Germinal center (tissue), 1 donor: ENCODE data around the gene CDH4.

Experiments
- DNase-seq: peaks from one replicate; pipeline ENCODE4 v3.0.0; 2012; ENCODE audit warnings: mixed read lengths, low spot score

The CDH4 gene

GRCh38 chr20:61284752-61285151, 32.7 kb downstream of the CDH4 start:
- DNase-seq = no peak

- no peak for DNase-seq
These were observed 33.1 kb downstream of the CDH4 start for GRCh38 chr20:61285152-61285645.

- DNase-seq = no peak
These were observed 33.6 kb downstream of the CDH4 start for GRCh38 chr20:61285691-61286090.

- no peak for DNase-seq
These were observed 35.7 kb downstream of the CDH4 start for GRCh38 chr20:61287583-61288275.

GRCh38 chr20:61288331-61288784, 36.3 kb downstream of the CDH4 start:
- no peak for DNase-seq

GRCh38 chr20:61289166-61289565, 37.1 kb downstream of the CDH4 start:
- no peak for DNase-seq

GRCh38 chr20:61290721-61291120, 38.7 kb downstream of the CDH4 start:
- DNase-seq = no peak

- no peak for DNase-seq
These were observed 39.2 kb downstream of the CDH4 start for GRCh38 chr20:61291166-61291829.

GRCh38 chr20:61292391-61292790, 40.3 kb downstream of the CDH4 start:
- DNase-seq = no peak

- no peak for DNase-seq
These were observed 41.0 kb downstream of the CDH4 start for GRCh38 chr20:61292821-61293612.

- DNase-seq = no peak
These were observed 41.9 kb downstream of the CDH4 start for GRCh38 chr20:61293951-61294350.

- no peak for DNase-seq
These were observed 43.2 kb downstream of the CDH4 start for GRCh38 chr20:61295249-61295648.

GRCh38 chr20:61295682-61296628, 43.9 kb downstream of the CDH4 start:
- no peak for DNase-seq

- DNase-seq = no peak
These were observed 44.6 kb downstream of the CDH4 start for GRCh38 chr20:61296629-61297019.

GRCh38 chr20:61297491-61297890, 45.4 kb downstream of the CDH4 start:
- no peak for DNase-seq

- no peak for DNase-seq
These were observed 45.9 kb downstream of the CDH4 start for GRCh38 chr20:61297986-61298385.

- DNase-seq = no peak
These were observed 46.6 kb downstream of the CDH4 start for GRCh38 chr20:61298661-61299060.

GRCh38 chr20:61299104-61299503, 47.0 kb downstream of the CDH4 start:
- DNase-seq = no peak

- no peak for DNase-seq
These were observed 47.6 kb downstream of the CDH4 start for GRCh38 chr20:61299618-61300017.

- no peak for DNase-seq
These were observed 48.2 kb downstream of the CDH4 start for GRCh38 chr20:61300293-61300692.

- DNase-seq = no peak
These were observed 48.6 kb downstream of the CDH4 start for GRCh38 chr20:61300709-61301108.
